Mammary epithelial cell (primary cell): Measurements from ENCODE around the gene UQCRFS1.

Source experiments
- CTCF ChIP-seq, 2 donors: IDR thresholded peaks in 1 of 2; conservative IDR thresholded peaks in 1 of 2; 2 replicates each; pipeline ENCODE4 v1.5.1; 2011 to 2012; ENCODE audit warnings: inconsistent platforms in 2 of 2, low read length in 2 of 2, mild to moderate bottlenecking in 2 of 2, control low read depth in 1 of 2, low read depth in 1 of 2; ENCODE audit not compliant: insufficient read depth in 1 of 2; ENCODE audit errors: extremely low read depth in 1 of 2
- EZH2 ChIP-seq: IDR thresholded peaks from 2 replicates; pipeline ENCODE4 v1.6.1; 2012; ENCODE audit warnings: low read length, inconsistent platforms, borderline replicate concordance

DNA sequence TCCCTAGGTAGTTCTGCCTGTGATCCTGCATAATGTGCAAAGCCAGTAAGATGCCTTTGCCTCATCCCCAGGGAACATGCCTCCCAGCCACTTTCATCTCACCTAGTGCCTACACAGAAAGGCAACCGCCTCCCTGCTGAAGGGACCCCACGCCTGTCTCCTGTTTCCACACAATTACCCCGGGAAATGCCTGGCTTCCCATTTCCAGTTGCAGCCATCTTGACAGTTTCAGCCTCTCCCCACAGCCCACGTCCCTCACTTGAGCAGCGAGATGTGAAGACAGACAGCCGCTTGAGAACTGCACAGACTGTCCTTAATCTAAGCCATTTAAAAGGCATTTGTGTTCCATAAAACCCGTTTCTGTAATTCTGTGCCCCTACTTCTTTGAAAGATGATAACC is 4.7 kb upstream of the UQCRFS1 start:
- no peak for TF ChIP-seq CTCF (conservative IDR thresholded peaks at IDR 0.05 in 1 of 2, IDR thresholded peaks at IDR 0.05 in 1 of 2; ENCODE audit: extremely low read depth in 1 of 2, insufficient read depth in 1 of 2, low read depth in 1 of 2, low read length in 2 of 2)
- TF ChIP-seq EZH2 = no peak
